Muscle layer of colon (tissue), 2 donors: ENCODE measurements around the gene RBM42.
A peak's percentile ranks its signal among the peaks of the same experiment; 100 is the strongest.
"Not testable (repeated sequence)": the region's sequence is repeated elsewhere in the genome, so short reads cannot be mapped to it uniquely, and the experiment has no call there.

Source experiments
- H3K27ac ChIP-seq: one replicate; pipeline ENCODE4 v1.7.0; 2013; ENCODE audit warnings: low read depth, mild to moderate bottlenecking, low read length, moderate library complexity
- H3K27me3 ChIP-seq, 2 donors: one replicate each; pipeline ENCODE4 v1.7.0; 2013; ENCODE audit warnings: low read length in 2 of 2, mild to moderate bottlenecking in 2 of 2; ENCODE audit not compliant: insufficient read depth in 2 of 2, control insufficient read depth in 1 of 2
- H3K36me3 ChIP-seq: one replicate; pipeline ENCODE4 v1.7.0; 2013; ENCODE audit warnings: mild to moderate bottlenecking, low read length; ENCODE audit not compliant: insufficient read depth
- H3K4me1 ChIP-seq: one replicate; pipeline ENCODE4 v1.7.0; 2013; ENCODE audit warnings: mild to moderate bottlenecking, low read length; ENCODE audit not compliant: insufficient read depth
- H3K4me3 ChIP-seq, 2 donors: one replicate each; pipeline ENCODE4 v1.7.0; 2013; ENCODE audit warnings: low read length in 2 of 2, low read depth in 1 of 2, mild to moderate bottlenecking in 1 of 2, moderate library complexity in 1 of 2
- H3K9ac ChIP-seq: one replicate; pipeline ENCODE4 v1.7.0; 2013; ENCODE audit warnings: low read length
- H3K9me3 ChIP-seq: one replicate; pipeline ENCODE4 v1.7.0; 2013; ENCODE audit warnings: mild to moderate bottlenecking, low read length
- donor health status: abdominal sarcoma.
- donor health status: Adenocarcinoma of cecum.

RBM42 gene

DNA sequence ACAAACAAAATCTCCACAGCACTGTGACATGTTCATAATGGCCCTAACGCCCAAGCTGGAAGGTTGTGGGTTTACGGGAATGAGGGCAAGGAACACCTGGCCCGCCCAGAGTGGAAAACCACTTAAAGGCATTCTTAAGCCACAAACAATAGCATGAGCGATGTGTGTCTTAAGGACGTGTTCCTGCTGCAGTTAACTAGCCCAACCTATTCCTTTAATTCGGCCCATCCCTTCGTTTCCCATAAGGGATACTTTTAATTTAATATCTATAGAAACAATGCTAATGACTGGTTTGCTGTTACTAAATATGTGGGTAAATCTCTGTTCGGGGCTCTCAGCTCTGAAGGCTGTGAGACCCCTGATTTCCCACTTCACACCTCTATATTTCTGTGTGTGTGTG lies 21.7 kb upstream of the RBM42 start:
- not testable (repeated sequence) for H3K9me3 ChIP-seq, H3K4me3 ChIP-seq, H3K27me3 ChIP-seq, H3K9ac ChIP-seq, H3K4me1 ChIP-seq, H3K36me3 ChIP-seq, H3K27ac ChIP-seq

DNA sequence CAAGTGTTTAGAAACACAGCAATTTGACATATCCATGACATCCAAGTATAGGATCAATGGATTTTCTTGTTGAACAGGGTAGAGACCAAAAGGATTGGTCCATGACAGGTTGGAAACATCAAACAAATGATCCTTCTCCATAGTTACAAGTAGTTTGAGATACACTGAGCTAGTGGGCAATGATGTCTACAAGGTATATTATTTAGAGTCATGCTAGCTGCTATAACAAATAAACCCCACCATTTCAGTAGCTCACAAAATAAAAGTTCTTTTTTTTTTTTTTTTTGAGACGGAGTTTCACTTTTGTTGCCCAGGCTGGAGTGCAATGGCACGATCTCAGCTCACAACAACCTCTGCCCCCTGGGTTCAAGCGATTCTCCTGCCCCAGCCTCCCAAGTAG lies 21.2 kb upstream of the RBM42 start:
- Histone ChIP-seq H3K9me3 (no peaks in the 10 kb centered on the region), H3K4me1 (peaks cover 5% of the 10 kb centered on the region), H3K27me3 (no peaks in the 10 kb centered on the region), H3K36me3 (no peaks in the 10 kb centered on the region), H3K27ac (no peak overlapping the region), H3K4me3 (no peak overlapping the region), H3K9ac (no peak overlapping the region)

DNA sequence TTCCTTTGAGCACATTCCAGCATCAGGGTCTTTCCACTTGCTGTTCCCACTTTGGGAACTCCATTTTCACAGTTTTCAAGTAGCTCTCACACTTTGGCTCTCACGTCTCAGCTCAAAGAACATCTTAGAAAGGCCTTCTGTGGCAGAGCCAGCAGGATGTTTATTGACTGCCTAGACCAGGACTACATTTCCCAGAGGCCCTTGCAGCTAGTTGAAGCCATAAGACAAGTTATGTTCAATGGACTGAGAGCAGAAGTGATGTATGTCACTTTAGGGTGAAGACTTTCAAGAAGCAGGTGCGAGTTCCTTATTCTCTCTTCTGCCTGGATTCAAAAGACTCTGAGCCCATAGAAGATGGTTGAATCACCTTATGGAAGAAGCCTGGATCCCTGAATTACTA lies 20.6 kb upstream of the RBM42 start:
- peaks cover 10% of the 10 kb centered on the region for H3K4me1 ChIP-seq
- H3K4me3 ChIP-seq = no peak overlapping the region
- no peaks in the 10 kb centered on the region for H3K27me3 ChIP-seq
- H3K27ac ChIP-seq = no peak overlapping the region
- no peak overlapping the region for H3K9ac ChIP-seq
- H3K9me3 ChIP-seq = no peaks in the 10 kb centered on the region
- H3K36me3 ChIP-seq = no peaks in the 10 kb centered on the region

DNA sequence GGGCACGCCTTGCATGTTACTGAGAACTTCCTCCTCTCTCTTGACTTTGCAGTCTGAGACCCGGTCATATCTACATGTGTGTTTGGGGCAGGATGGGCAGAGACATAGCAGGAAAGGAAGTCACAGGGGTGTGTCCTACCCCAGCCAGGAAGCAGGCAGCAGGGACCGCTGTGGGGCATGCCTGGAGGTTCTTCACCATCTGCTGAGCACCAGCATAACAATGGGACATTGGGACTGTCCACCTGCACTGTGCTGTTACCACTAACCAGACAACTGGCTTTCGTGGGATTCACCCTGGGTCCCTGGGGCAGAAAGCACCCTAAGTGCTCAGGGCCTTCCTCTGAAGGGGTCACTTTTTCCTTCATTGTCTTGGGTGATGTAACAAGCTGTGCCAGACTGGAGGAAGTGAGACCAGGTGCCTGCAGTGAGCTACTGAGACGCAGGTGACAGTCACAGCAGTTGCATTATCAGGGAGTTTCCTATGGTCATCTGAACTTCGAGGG lies 18.9 kb upstream of the RBM42 start:
- no peak overlapping the region for H3K4me3 ChIP-seq
- no peaks in the 10 kb centered on the region for H3K36me3 ChIP-seq
- no peaks in the 10 kb centered on the region for H3K9me3 ChIP-seq
- H3K4me1 ChIP-seq = peaks cover 11% of the 10 kb centered on the region
- H3K27ac ChIP-seq = no peak overlapping the region
- H3K9ac ChIP-seq = no peak overlapping the region
- H3K27me3 ChIP-seq = no peaks in the 10 kb centered on the region

DNA sequence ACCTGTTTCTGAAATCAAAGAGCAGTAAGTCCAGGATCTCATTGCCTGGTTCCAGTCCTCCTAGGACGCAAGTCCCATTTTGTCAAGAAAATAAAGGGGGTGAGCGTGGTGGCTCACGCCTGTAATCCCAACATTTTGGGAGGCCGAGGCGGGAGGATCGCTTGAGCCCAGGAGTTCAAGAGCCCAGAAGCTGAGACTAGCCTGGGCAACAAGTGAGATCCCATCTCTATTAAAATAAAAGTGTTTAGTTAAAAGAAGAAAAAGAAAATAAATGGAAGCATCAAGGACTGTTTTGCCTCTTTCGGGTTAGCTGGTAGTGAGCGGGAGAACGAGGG lies 16.6 kb upstream of the RBM42 start:
- H3K4me1 ChIP-seq = peaks cover 11% of the 10 kb centered on the region
- H3K27me3 ChIP-seq = no peaks in the 10 kb centered on the region
- H3K9me3 ChIP-seq = no peaks in the 10 kb centered on the region
- no peaks in the 10 kb centered on the region for H3K36me3 ChIP-seq
- H3K9ac ChIP-seq = no peak overlapping the region
- no peak overlapping the region for H3K27ac ChIP-seq
- peak overlapping the region; percentile 76 to 89 for H3K4me3 ChIP-seq

DNA sequence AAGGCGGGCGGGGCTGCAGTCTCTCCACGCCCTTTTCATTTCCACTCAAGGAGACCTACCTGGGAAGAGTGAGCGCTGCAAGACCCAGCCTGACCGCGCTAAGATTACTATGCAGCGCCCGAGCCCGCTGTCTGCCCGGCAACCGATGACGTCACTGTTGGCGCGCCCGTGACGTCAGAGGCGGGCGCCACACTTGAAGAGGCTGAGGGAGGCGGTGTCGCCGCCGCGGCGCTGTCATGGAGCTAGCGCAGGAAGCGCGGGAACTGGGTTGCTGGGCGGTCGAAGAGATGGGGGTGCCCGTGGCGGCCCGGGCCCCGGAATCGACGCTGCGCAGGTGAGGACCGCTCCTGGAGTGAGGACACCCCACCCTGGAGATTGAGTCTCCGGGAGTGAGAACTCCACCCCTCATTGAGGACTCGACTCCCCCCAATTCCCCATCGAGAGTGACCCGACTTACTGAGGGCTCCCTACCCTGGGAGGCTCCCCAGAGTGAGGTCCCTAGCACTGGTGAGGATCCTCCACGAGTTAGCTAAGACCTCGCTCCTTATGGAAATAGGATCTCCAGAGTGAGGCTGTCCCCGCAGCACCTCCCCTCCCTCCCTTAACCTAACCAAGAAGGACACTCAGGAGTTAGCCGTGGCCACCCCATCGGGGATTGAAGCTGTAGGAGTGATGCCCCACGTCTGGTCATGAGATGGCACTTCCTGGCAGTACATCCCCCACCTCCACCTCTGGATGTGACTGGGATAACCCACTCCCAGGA lies 16.1 kb upstream of the RBM42 start, which contains the start of gene HAUS5:
Gene HAUS5, plus strand, starts transcription at position 177 of the 763 bp plus-strand sequence. Its CDS starts 60 bp downstream, at position 237.
- Histone ChIP-seq H3K4me1 (peaks cover 11% of the 10 kb centered on the region), H3K9me3 (no peaks in the 10 kb centered on the region), H3K27ac (peak within 1 kb of the TSS; percentile 61), H3K27me3 (no peaks in the 10 kb centered on the region), H3K4me3 (peak within 1 kb of the TSS; percentile 76 to 89), H3K9ac (peak within 1 kb of the TSS; percentile 79), H3K36me3 (no peaks in the 10 kb centered on the region)

DNA sequence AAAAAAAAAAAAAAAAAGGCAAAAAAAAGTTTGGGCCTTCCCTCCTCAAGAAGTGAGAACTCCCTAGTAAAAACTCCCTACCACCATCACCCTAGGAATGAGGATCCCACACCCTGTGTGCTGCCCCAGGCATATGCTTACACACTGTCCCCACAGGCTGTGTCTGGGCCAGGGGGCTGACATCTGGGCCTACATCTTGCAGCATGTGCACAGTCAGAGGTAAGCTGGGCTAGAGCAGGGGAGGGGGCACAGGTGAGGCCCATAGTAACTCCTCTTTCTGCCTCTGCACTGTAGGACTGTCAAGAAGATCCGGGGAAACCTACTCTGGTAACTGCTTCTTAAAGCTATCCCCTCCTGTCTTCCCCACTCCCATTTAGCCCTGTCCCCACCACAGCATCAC lies 15.3 kb upstream of the RBM42 start:
- Histone ChIP-seq H3K36me3 (no peaks in the 10 kb centered on the region), H3K4me1 (peaks cover 11% of the 10 kb centered on the region), H3K9me3 (no peaks in the 10 kb centered on the region), H3K27me3 (no peaks in the 10 kb centered on the region), H3K27ac (no peak overlapping the region), H3K4me3 (no peak overlapping the region), H3K9ac (no peak overlapping the region)

DNA sequence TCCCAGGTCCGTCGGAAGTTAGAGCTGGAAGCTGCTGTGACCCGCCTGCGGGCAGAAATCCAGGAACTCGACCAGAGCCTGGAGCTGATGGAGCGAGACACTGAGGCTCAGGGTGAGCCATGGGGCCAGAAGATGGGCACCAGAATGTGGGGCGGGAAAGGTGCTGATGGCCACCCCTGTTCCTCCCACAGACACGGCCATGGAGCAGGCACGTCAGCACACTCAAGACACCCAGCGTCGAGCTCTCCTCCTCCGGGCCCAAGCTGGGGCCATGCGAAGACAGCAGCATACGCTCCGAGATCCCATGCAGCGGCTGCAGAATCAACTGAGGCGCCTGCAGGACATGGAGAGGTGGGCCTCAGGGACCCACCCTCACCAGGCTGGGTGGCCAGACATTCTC lies 13.8 kb upstream of the RBM42 start:
- Histone ChIP-seq H3K27me3 (no peaks in the 10 kb centered on the region), H3K9ac (no peak overlapping the region), H3K4me1 (peaks cover 11% of the 10 kb centered on the region), H3K9me3 (no peaks in the 10 kb centered on the region), H3K36me3 (no peaks in the 10 kb centered on the region), H3K27ac (no peak overlapping the region), H3K4me3 (no peak overlapping the region)

DNA sequence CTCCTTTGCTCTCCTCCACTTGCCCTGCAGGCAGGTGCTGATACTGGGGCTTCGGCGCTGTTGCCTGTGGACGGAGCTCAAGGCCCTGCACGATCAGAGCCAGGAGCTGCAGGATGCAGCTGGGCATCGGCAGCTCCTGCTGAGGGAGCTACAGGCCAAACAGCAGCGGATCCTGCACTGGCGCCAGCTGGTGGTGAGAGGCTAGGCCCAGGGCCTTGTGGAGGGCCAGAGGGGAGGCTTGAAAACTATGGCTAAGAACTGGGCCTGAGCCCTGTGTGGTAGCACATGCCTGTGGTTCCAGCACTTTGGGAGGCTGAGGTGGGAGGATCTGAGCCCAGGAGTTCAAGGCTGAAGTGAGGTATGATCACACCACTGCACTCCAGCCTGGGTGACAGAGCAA lies 10.0 kb upstream of the RBM42 start:
- Histone ChIP-seq H3K36me3 (no peaks in the 10 kb centered on the region), H3K4me3 (no peak overlapping the region), H3K27ac (no peak overlapping the region), H3K9ac (no peak overlapping the region), H3K4me1 (no peaks in the 10 kb centered on the region), H3K9me3 (no peaks in the 10 kb centered on the region), H3K27me3 (no peaks in the 10 kb centered on the region)

DNA sequence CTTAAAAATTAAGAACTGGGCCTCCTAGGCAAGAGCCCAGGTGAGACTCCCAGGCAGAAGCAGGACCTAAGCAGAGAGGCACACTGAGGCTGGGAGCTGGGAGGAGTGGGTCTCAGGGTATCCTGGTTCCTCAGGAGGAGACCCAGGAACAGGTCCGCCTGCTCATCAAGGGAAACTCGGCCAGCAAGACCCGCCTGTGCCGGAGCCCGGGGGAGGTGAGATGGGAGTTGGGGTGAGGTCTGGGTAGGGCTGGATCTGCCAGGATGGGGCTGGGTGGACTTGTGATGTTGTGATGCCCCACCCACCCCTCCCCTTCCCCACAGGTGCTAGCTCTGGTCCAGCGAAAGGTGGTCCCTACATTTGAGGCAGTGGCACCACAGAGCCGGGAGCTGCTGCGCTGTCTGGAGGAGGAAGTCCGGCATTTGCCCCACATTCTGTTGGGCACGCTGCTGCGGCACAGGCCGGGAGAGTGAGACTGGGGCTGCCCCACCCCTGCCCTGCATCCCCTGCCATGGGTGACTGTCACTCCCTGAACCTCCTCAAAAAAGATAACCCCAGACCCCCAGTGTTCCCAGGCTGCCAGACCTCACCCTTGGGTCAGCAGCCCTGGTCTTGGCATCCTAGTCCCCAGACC lies 9.4 kb upstream of the RBM42 start:
- H3K36me3 ChIP-seq = no peaks in the 10 kb centered on the region

DNA sequence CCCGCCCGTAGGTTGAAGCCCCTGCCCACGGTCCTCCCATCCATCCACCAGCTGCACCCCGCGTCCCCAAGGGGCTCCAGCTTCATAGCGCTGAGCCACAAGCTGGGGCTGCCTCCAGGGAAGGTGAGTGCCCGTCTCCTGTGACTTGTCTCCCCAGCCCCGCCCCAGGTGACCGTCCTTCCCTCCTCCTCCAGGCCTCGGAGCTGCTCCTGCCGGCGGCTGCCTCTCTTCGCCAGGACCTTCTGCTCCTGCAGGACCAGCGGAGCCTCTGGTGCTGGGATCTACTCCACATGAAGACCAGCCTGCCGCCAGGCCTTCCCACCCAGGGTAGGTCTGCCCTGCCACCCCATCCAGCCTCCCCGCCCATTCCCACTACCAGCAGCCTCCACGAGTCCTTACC lies 8.8 kb upstream of the RBM42 start:
- no peak overlapping the region for H3K9ac ChIP-seq
- H3K27ac ChIP-seq = no peak overlapping the region
- H3K4me1 ChIP-seq = no peaks in the 10 kb centered on the region
- H3K4me3 ChIP-seq = no peak overlapping the region
- H3K36me3 ChIP-seq = no peaks in the 10 kb centered on the region
- H3K9me3 ChIP-seq = no peaks in the 10 kb centered on the region
- no peaks in the 10 kb centered on the region for H3K27me3 ChIP-seq

More for the DNA sequence above, 9.4 kb upstream of the RBM42 start:
- Histone ChIP-seq H3K27ac (no peak overlapping the region), H3K4me3 (no peak overlapping the region), H3K27me3 (no peaks in the 10 kb centered on the region), H3K9ac (no peak overlapping the region), H3K4me1 (no peaks in the 10 kb centered on the region), H3K9me3 (no peaks in the 10 kb centered on the region)

DNA sequence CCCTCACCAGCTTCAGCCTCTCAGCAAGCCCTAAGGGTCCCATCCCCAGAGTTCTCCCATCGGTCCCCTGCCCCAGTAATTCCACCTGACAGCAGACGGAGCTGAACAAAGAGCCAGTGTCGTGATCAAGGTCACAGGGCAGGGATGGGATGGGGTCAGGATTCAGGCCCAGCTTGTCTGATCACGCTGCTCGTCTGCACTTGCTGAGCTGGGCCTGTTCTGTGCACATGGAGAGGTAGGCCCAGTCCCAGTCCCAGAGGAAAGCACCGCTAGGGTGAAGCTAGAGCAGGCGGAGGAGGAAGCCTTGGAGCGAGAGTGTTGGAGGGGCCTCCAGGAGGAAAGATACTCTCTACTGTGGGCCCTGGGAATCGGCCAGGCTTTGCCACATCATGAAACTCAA lies 7.1 kb upstream of the RBM42 start:
- no peaks in the 10 kb centered on the region for H3K9me3 ChIP-seq
- no peak overlapping the region for H3K4me3 ChIP-seq
- no peak overlapping the region for H3K27ac ChIP-seq
- no peaks in the 10 kb centered on the region for H3K36me3 ChIP-seq
- H3K27me3 ChIP-seq = no peaks in the 10 kb centered on the region
- no peak overlapping the region for H3K9ac ChIP-seq
- H3K4me1 ChIP-seq = no peaks in the 10 kb centered on the region
